WTC11 (cell line): ENCODE results near the gene SLC9A3. TPM values are rescaled to one million over a fixed set of nuclear protein-coding genes. Genes with fewer than 3 reads are reported as not detected.

Experiments
- ATAC-seq: fragments of 200-7000 bp; cut with Tn5 transposase; 2 replicates; pipeline ENCODE4 v1.10.0; 2021; ENCODE audit warnings: mild to moderate bottlenecking, moderate library complexity
- CTCF ChIA-PET: fragments of 300-600 bp; sonication (Branson Sonifier 250); formaldehyde crosslinking; loops from one replicate; lab custom pipeline; 2021; ENCODE audit warnings: antibody characterized with exemption; lab: Charles Lee
- POLR2A ChIA-PET: fragments of 350-600 bp; sonication (Branson Sonifier 250); formaldehyde crosslinking; loops from one replicate; lab custom pipeline; 2021; ENCODE audit warnings: antibody characterized with exemption; lab: Charles Lee
- DNase-seq: peaks from one replicate; pipeline ENCODE4 v3.0.0; 2021; ENCODE audit warnings: low spot score
- H3K27ac Mint-ChIP-seq: 2 replicates; pipeline ENCODE4 v1.8.0; 2021; ENCODE audit warnings: mixed read lengths
- H3K27me3 Mint-ChIP-seq: 2 replicates; pipeline ENCODE4 v1.8.0; 2021; ENCODE audit warnings: low read depth, mild to moderate bottlenecking, moderate library complexity, mixed read lengths
- H3K36me3 Mint-ChIP-seq: 2 replicates; pipeline ENCODE4 v1.8.0; 2021; ENCODE audit warnings: mixed read lengths
- H3K4me1 Mint-ChIP-seq: 2 replicates; pipeline ENCODE4 v1.8.0; 2022; ENCODE audit warnings: mixed read lengths
- H3K4me3 Mint-ChIP-seq: 2 replicates; pipeline ENCODE4 v1.8.0; 2021; ENCODE audit warnings: mild to moderate bottlenecking, moderate library complexity, mixed read lengths
- H3K9me3 Mint-ChIP-seq: 2 replicates; pipeline ENCODE4 v1.8.0; 2021; ENCODE audit warnings: mixed read lengths
- CDX4 ChIP-seq: fragments of 250-450 bp; sonication (Bioruptor Pico); IDR thresholded peaks from 2 replicates; pipeline ENCODE4 v1.9.0; 2021; ENCODE audit warnings: moderate library complexity, mild to moderate bottlenecking, inconsistent platforms, borderline replicate concordance
- CREB1 ChIP-seq: sonication (generic); formaldehyde crosslinking; IDR thresholded peaks from 2 replicates; pipeline ENCODE4 v1.8.0; 2023; ENCODE audit warnings: mild to moderate bottlenecking, missing genetic modification reagents
- E2F1 ChIP-seq: sonication (generic); formaldehyde crosslinking; IDR thresholded peaks from 2 replicates; pipeline ENCODE4 v1.8.0; 2022; ENCODE audit warnings: mild to moderate bottlenecking, missing genetic modification reagents
- GTF2I ChIP-seq: fragments of 250-450 bp; sonication (Bioruptor Pico); conservative IDR thresholded peaks from 2 replicates; pipeline ENCODE4 v1.4.0; 2021; ENCODE audit warnings: mild to moderate bottlenecking
- IRF2 ChIP-seq: sonication (generic); formaldehyde crosslinking; IDR thresholded peaks from 2 replicates; pipeline ENCODE4 v1.8.0; 2022; ENCODE audit warnings: low read depth, missing genetic modification reagents, borderline replicate concordance
- KAT7 ChIP-seq: sonication (generic); formaldehyde crosslinking; IDR thresholded peaks from 2 replicates; pipeline ENCODE4 v1.8.1; 2023; ENCODE audit warnings: missing genetic modification reagents, mild to moderate bottlenecking, borderline replicate concordance
- MYBL2 ChIP-seq: sonication (generic); formaldehyde crosslinking; IDR thresholded peaks from 2 replicates; pipeline ENCODE4 v1.8.1; 2023; ENCODE audit warnings: mild to moderate bottlenecking, moderate library complexity, missing genetic modification reagents
- NR3C1 ChIP-seq: sonication (generic); formaldehyde crosslinking; conservative IDR thresholded peaks from 2 replicates; pipeline ENCODE4 v1.8.1; 2023; ENCODE audit warnings: low read depth, mild to moderate bottlenecking, missing genetic modification reagents
- SP1 ChIP-seq: sonication (generic); formaldehyde crosslinking; conservative IDR thresholded peaks from 2 replicates; pipeline ENCODE4 v1.8.1; 2022; ENCODE audit warnings: missing genetic modification reagents
- TEAD1 ChIP-seq: sonication (generic); formaldehyde crosslinking; IDR thresholded peaks from 2 replicates; pipeline ENCODE4 v1.8.0; 2022; ENCODE audit warnings: mild to moderate bottlenecking, missing genetic modification reagents
- USF2 ChIP-seq: sonication (generic); formaldehyde crosslinking; IDR thresholded peaks from 2 replicates; pipeline ENCODE4 v1.8.1; 2023; ENCODE audit warnings: mild to moderate bottlenecking, missing genetic modification reagents, moderate library complexity
- ZNF121 ChIP-seq: sonication (generic); formaldehyde crosslinking; IDR thresholded peaks from 2 replicates; pipeline ENCODE4 v1.8.0; 2023; ENCODE audit warnings: missing genetic modification reagents
- ZNF232 ChIP-seq: sonication (generic); formaldehyde crosslinking; IDR thresholded peaks from 2 replicates; pipeline ENCODE4 v1.8.0; 2022; ENCODE audit warnings: mild to moderate bottlenecking, missing genetic modification reagents
- ZNF396 ChIP-seq: fragments of 250-450 bp; sonication (Bioruptor Pico); IDR thresholded peaks from 2 replicates; pipeline ENCODE4 v1.8.0; 2021; ENCODE audit warnings: mild to moderate bottlenecking, moderate library complexity, borderline replicate concordance
- total RNA-seq: library from RNA; stranded (reverse); gene quantifications from 3 replicates; pipeline ENCODE4 v1.2.3, GENCODE V29; 2021

Gene SLC9A3
- total RNA-seq, 1 experiment from 2014 or later, result 1.6 TPM

GRCh38 chr5:472076-472655 is 52.1 kb downstream of the SLC9A3 start:
- H3K27me3 Mint-ChIP-seq, result peaks cover 42% of the 10 kb centered on the region
- peak; percentile 5 for ATAC-seq
- CTCF ChIA-PET, result interaction anchor here (0.9 to 4.3 kb wide), 5 partner anchors 24 to 198 kb away, joined by 4 to 23 read pairs (median 5); no protein-coding TSS in a partner anchor
- H3K36me3 Mint-ChIP-seq, result no peaks in the 10 kb centered on the region
- no peaks in the 10 kb centered on the region for H3K9me3 Mint-ChIP-seq
- peak; percentile 18 for DNase-seq
- H3K27ac Mint-ChIP-seq, result no peak overlapping the region
- peak overlapping the region; percentile 64 for H3K4me3 Mint-ChIP-seq
- 0 out of 2 replicates have a peak, but pooled peaks have one; percentile 2 for TF ChIP-seq ZNF232
- TF ChIP-seq CDX4, result no peak
- TF ChIP-seq SP1 (CRISPR knock-in tag), result no peak
- H3K4me1 Mint-ChIP-seq, result peaks cover 9% of the 10 kb centered on the region
- POLR2A ChIA-PET, result no interaction called here

GRCh38 chr5:471750-472058 is 52.5 kb downstream of the SLC9A3 start:
- Mint-ChIP-seq H3K27ac (no peak overlapping the region), H3K36me3 (no peaks in the 10 kb centered on the region), H3K27me3 (peaks cover 37% of the 10 kb centered on the region), H3K9me3 (no peaks in the 10 kb centered on the region), H3K4me3 (peak overlapping the region; percentile 64), H3K4me1 (peaks cover 9% of the 10 kb centered on the region)
- ATAC-seq, result no peak
- ChIA-PET POLR2A (no interaction called here), CTCF (interaction anchor here (0.9 to 4.3 kb wide), 5 partner anchors 23 to 198 kb away, joined by 4 to 23 read pairs (median 5); no protein-coding TSS in a partner anchor)
- TF ChIP-seq KAT7 (CRISPR knock-in tag) (no peak), NR3C1 (CRISPR knock-in tag) (no peak)
- no peak for DNase-seq

- ChIA-PET POLR2A (no interaction called here), CTCF (interaction anchor here (0.9 to 4.3 kb wide), 5 partner anchors 23 to 199 kb away, joined by 4 to 23 read pairs (median 5); no protein-coding TSS in a partner anchor)
- Mint-ChIP-seq H3K4me3 (peak overlapping the region; percentile 64), H3K9me3 (no peaks in the 10 kb centered on the region), H3K27me3 (peaks cover 32% of the 10 kb centered on the region), H3K36me3 (no peaks in the 10 kb centered on the region; the same call in 1 of the 2 replicates), H3K27ac (no peak overlapping the region), H3K4me1 (peaks cover 9% of the 10 kb centered on the region)
- DNase-seq (peak; percentile 9), ATAC-seq (no peak)
- TF ChIP-seq ZNF121 (CRISPR knock-in tag), result no peak
- TF ChIP-seq IRF2 (CRISPR knock-in tag), result no peak
- TF ChIP-seq MYBL2 (CRISPR knock-in tag), result no peak
- no peak for TF ChIP-seq CREB1 (CRISPR knock-in tag)
- no peak for TF ChIP-seq USF2
- no peak for TF ChIP-seq CDX4
- TF ChIP-seq TEAD1 (CRISPR knock-in tag), result no peak
- no peak for TF ChIP-seq GTF2I (CRISPR knock-in tag)
These were observed 53.1 kb downstream of the SLC9A3 start for GRCh38 chr5:470961-471749.

GRCh38 chr5:469752-470483 is 54.3 kb downstream of the SLC9A3 start:
- Mint-ChIP-seq H3K27ac (no peak overlapping the region), H3K36me3 (no peaks in the 10 kb centered on the region; the same call in 1 of the 2 replicates), H3K9me3 (no peaks in the 10 kb centered on the region), H3K4me3 (no peak overlapping the region), H3K4me1 (peaks cover 7% of the 10 kb centered on the region), H3K27me3 (peaks cover 19% of the 10 kb centered on the region)
- no peak for TF ChIP-seq ZNF396 (CRISPR knock-in tag)
- no peak for TF ChIP-seq E2F1
- DNase-seq, result peak; percentile 8
- CTCF ChIA-PET, result interaction anchor here (0.9 to 1.6 kb wide), 2 partner anchors 23 to 39 kb away, joined by 4 read pairs; no protein-coding TSS in a partner anchor
- ATAC-seq, result no peak
- POLR2A ChIA-PET, result interaction anchor here (0.6 kb wide), 1 partner anchor 101 kb away, joined by 3 read pairs; no protein-coding TSS in a partner anchor
